H9 (cell line): ENCODE measurements around the gene CHSY3. TPM values are rescaled to one million over a fixed set of nuclear protein-coding genes. Genes with fewer than 3 reads are reported as not detected.

ENCODE experiments used
- DNase-seq: peaks from one replicate; pipeline ENCODE4 v3.0.0-alpha.2; 2017
- H2AFZ ChIP-seq: one replicate; pipeline ENCODE4 v1.6.1; 2013; ENCODE audit warnings: mild to moderate bottlenecking, low read length, control low read depth, moderate library complexity
- H2AK5ac ChIP-seq: 2 replicates; pipeline ENCODE4 v1.6.1; 2013; ENCODE audit warnings: low read length, control low read depth, mixed read lengths; ENCODE audit not compliant: insufficient read length
- H2BK120ac ChIP-seq: one replicate; pipeline ENCODE4 v1.6.1; 2013; ENCODE audit warnings: low read depth, mild to moderate bottlenecking, low read length, control low read depth, inconsistent platforms; ENCODE audit not compliant: poor library complexity, severe bottlenecking
- H2BK12ac ChIP-seq: 2 replicates; pipeline ENCODE4 v1.6.1; 2013; ENCODE audit warnings: low read length, control low read depth, mixed read lengths, low read depth; ENCODE audit not compliant: insufficient read length
- H2BK15ac ChIP-seq: 2 replicates; pipeline ENCODE4 v1.6.1; 2013; ENCODE audit warnings: low read depth, low read length, control low read depth
- H2BK20ac ChIP-seq: one replicate; pipeline ENCODE4 v1.6.1; 2013; ENCODE audit warnings: low read depth, mild to moderate bottlenecking, low read length, control low read depth, inconsistent platforms; ENCODE audit not compliant: poor library complexity, severe bottlenecking
- H2BK5ac ChIP-seq: 2 replicates; pipeline ENCODE4 v1.6.1; 2013; ENCODE audit warnings: low read length, control low read depth, mixed read lengths; ENCODE audit not compliant: insufficient read length
- H3K14ac ChIP-seq: 2 replicates; pipeline ENCODE4 v1.6.1; 2013; ENCODE audit warnings: low read length, control low read depth; ENCODE audit not compliant: insufficient read depth
- H3K18ac ChIP-seq: 2 replicates; pipeline ENCODE4 v1.6.1; 2013; ENCODE audit warnings: low read depth, mild to moderate bottlenecking, mixed read lengths, low read length, control low read depth; ENCODE audit not compliant: insufficient read length
- H3K23ac ChIP-seq: 2 replicates; pipeline ENCODE4 v1.6.1; 2013; ENCODE audit warnings: low read length, control low read depth, mixed read lengths, low read depth; ENCODE audit not compliant: insufficient read length
- H3K23me2 ChIP-seq: 2 replicates; pipeline ENCODE4 v1.6.1; 2013; ENCODE audit warnings: low read depth, mild to moderate bottlenecking, mixed read lengths, low read length, control low read depth; ENCODE audit not compliant: insufficient read length, poor library complexity, severe bottlenecking
- H3K27ac ChIP-seq: 2 replicates; pipeline ENCODE4 v1.5.1; 2013; ENCODE audit warnings: low read length, control low read depth, mixed read lengths, low read depth; ENCODE audit not compliant: insufficient read length
- H3K27me3 ChIP-seq: 2 replicates; pipeline ENCODE4 v1.6.1; 2013; ENCODE audit warnings: low read length, control low read depth, inconsistent platforms; ENCODE audit not compliant: insufficient read depth
- H3K4ac ChIP-seq: 2 replicates; pipeline ENCODE4 v1.6.1; 2013; ENCODE audit warnings: low read depth, mild to moderate bottlenecking, control low read depth, inconsistent platforms, low read length, moderate library complexity
- H3K4me1 ChIP-seq: 2 replicates; pipeline ENCODE4 v1.6.1; 2013; ENCODE audit warnings: low read length, control low read depth, inconsistent platforms; ENCODE audit not compliant: insufficient read depth
- H3K4me2 ChIP-seq: 2 replicates; pipeline ENCODE4 v1.6.1; 2013; ENCODE audit warnings: low read length, control low read depth, mixed read lengths; ENCODE audit not compliant: insufficient read length, insufficient read depth
- H3K56ac ChIP-seq: 2 replicates; pipeline ENCODE4 v1.6.1; 2013; ENCODE audit warnings: low read depth, mild to moderate bottlenecking, mixed read lengths, low read length, control low read depth; ENCODE audit not compliant: insufficient read length
- H3K79me1 ChIP-seq: 2 replicates; pipeline ENCODE4 v1.6.1; 2013; ENCODE audit warnings: low read depth, mild to moderate bottlenecking, moderate library complexity, low read length, control low read depth, inconsistent platforms; ENCODE audit not compliant: insufficient read depth, poor library complexity, severe bottlenecking
- H3K79me2 ChIP-seq: 2 replicates; pipeline ENCODE4 v1.6.1; 2013; ENCODE audit warnings: low read length, control low read depth, inconsistent platforms; ENCODE audit not compliant: insufficient read depth
- H3K9ac ChIP-seq: 2 replicates; pipeline ENCODE4 v1.6.1; 2013; ENCODE audit warnings: low read length, control low read depth, mixed read lengths; ENCODE audit not compliant: insufficient read length; ENCODE audit errors: extremely low read depth
- H3K9me3 ChIP-seq: one replicate; pipeline ENCODE4 v1.6.1; 2013; ENCODE audit warnings: low read depth, low read length, inconsistent platforms; ENCODE audit not compliant: control insufficient read depth
- H3T11ph ChIP-seq: one replicate; pipeline ENCODE4 v1.6.1; 2013; ENCODE audit warnings: mild to moderate bottlenecking, low read length, control low read depth, inconsistent platforms
- H4K20me1 ChIP-seq: one replicate; pipeline ENCODE4 v1.6.1; 2013; ENCODE audit not compliant: control insufficient read depth, insufficient read length, insufficient read depth
- H4K5ac ChIP-seq: 2 replicates; pipeline ENCODE4 v1.6.1; 2013; ENCODE audit warnings: low read depth, mild to moderate bottlenecking, mixed read lengths, low read length, control low read depth; ENCODE audit not compliant: insufficient read length
- H4K8ac ChIP-seq: replicated peaks from 2 replicates; pipeline ENCODE4 v1.6.1; 2013; ENCODE audit warnings: low read length, control low read depth, mixed read lengths, low read depth; ENCODE audit not compliant: insufficient read length
- H4K91ac ChIP-seq: 2 replicates; pipeline ENCODE4 v1.6.1; 2013; ENCODE audit warnings: low read depth, mild to moderate bottlenecking, moderate library complexity, mixed read lengths, low read length, control low read depth; ENCODE audit not compliant: insufficient read length
- H3K27ac Mint-ChIP-seq, 3 experiments: 2 replicates in 2 of 3; 3 replicates in 1 of 3; pipeline ENCODE4 v1.8.0; 2020 to 2021; ENCODE audit warnings: mixed read lengths in 3 of 3, mild to moderate bottlenecking in 1 of 3, moderate library complexity in 1 of 3
- H3K27me3 Mint-ChIP-seq: 2 replicates; pipeline ENCODE4 v1.8.0; 2021; ENCODE audit warnings: low read depth, mild to moderate bottlenecking, moderate library complexity, mixed read lengths
- H3K36me3 Mint-ChIP-seq, 3 experiments: 2 replicates in 2 of 3; 3 replicates in 1 of 3; pipeline ENCODE4 v1.8.0; 2020 to 2021; ENCODE audit warnings: low read depth in 3 of 3, mixed read lengths in 3 of 3; ENCODE audit not compliant: insufficient read depth in 1 of 3
- H3K4me1 Mint-ChIP-seq, 2 experiments: 2 replicates each; pipeline ENCODE4 v1.8.0; 2020; ENCODE audit warnings: mixed read lengths in 2 of 2
- H3K4me3 Mint-ChIP-seq, 2 experiments: 2 replicates in 1 of 2; 3 replicates in 1 of 2; pipeline ENCODE4 v1.8.0; 2020 to 2021; ENCODE audit warnings: mild to moderate bottlenecking in 2 of 2, mixed read lengths in 2 of 2, moderate library complexity in 1 of 2
- H3K9me3 Mint-ChIP-seq, 2 experiments: 2 replicates in 1 of 2; 3 replicates in 1 of 2; pipeline ENCODE4 v1.8.0; 2020; ENCODE audit warnings: mild to moderate bottlenecking in 2 of 2, mixed read lengths in 2 of 2, moderate library complexity in 1 of 2
- total RNA-seq: library from RNA; stranded (reverse); gene quantifications from 2 replicates; pipeline ENCODE4 v1.2.1, GENCODE V29; 2021
- TF ChIP-seq, protein P1 (sequence below): fragments of 200-600 bp; sonication (generic); conservative IDR thresholded peaks from 3 replicates; pipeline ENCODE4 v1.8.0; 2021; ENCODE audit warnings: antibody characterized with exemption, mild to moderate bottlenecking

CHSY3 gene
- total RNA-seq, 1 experiment from 2014 or later, result 0.37 TPM

- Histone ChIP-seq H3K27me3 (no peaks in the 10 kb centered on the region), H4K91ac (no peak overlapping the region), H2BK5ac (no peak overlapping the region), H3K23ac (no peak overlapping the region), H3K79me2 (no peaks in the 10 kb centered on the region), H3K4me2 (no peak overlapping the region), H4K5ac (no peak overlapping the region), H3K4me1 (no peaks in the 10 kb centered on the region), H2BK15ac (no peak overlapping the region), H3K23me2 (no peaks in the 10 kb centered on the region), H3K9ac (no peak overlapping the region), H2BK20ac (no peak overlapping the region), H3K9me3 (no peaks in the 10 kb centered on the region), H2AK5ac (no peak overlapping the region), H3K18ac (no peak overlapping the region), H2BK120ac (no peak overlapping the region), H3K56ac (no peak overlapping the region), H3K4ac (no peak overlapping the region), H2AFZ (no peak overlapping the region), H4K8ac (no peak overlapping the region), H2BK12ac (no peak overlapping the region), H3T11ph (no peak overlapping the region), H3K27ac (no peak overlapping the region), H3K79me1 (no peaks in the 10 kb centered on the region), H4K20me1 (no peaks in the 10 kb centered on the region), H3K14ac (no peak overlapping the region)
- Mint-ChIP-seq H3K4me1 (no peaks in the 10 kb centered on the region), H3K27ac (no peak overlapping the region), H3K4me3 (no peak overlapping the region), H3K36me3 (no peaks in the 10 kb centered on the region), H3K9me3 (no peaks in the 10 kb centered on the region), H3K27me3 (no peaks in the 10 kb centered on the region; the same call in 1 of the 2 replicates)
- TF ChIP-seq, protein P1, sequence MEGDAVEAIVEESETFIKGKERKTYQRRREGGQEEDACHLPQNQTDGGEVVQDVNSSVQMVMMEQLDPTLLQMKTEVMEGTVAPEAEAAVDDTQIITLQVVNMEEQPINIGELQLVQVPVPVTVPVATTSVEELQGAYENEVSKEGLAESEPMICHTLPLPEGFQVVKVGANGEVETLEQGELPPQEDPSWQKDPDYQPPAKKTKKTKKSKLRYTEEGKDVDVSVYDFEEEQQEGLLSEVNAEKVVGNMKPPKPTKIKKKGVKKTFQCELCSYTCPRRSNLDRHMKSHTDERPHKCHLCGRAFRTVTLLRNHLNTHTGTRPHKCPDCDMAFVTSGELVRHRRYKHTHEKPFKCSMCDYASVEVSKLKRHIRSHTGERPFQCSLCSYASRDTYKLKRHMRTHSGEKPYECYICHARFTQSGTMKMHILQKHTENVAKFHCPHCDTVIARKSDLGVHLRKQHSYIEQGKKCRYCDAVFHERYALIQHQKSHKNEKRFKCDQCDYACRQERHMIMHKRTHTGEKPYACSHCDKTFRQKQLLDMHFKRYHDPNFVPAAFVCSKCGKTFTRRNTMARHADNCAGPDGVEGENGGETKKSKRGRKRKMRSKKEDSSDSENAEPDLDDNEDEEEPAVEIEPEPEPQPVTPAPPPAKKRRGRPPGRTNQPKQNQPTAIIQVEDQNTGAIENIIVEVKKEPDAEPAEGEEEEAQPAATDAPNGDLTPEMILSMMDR, result no peak
- DNase-seq, result no peak
These were observed 46.1 kb upstream of the CHSY3 start for GRCh38 chr5:129858131-129858675.
